Measurements from ENCODE around the gene SFXN3. TPM values are rescaled to one million over a fixed set of nuclear protein-coding genes. Genes with fewer than 3 reads are reported as not detected.

The SFXN3 gene
- total and polyA plus RNA-seq, 2 experiments from 2014 or later = 93.6 to 102 TPM

DNA sequence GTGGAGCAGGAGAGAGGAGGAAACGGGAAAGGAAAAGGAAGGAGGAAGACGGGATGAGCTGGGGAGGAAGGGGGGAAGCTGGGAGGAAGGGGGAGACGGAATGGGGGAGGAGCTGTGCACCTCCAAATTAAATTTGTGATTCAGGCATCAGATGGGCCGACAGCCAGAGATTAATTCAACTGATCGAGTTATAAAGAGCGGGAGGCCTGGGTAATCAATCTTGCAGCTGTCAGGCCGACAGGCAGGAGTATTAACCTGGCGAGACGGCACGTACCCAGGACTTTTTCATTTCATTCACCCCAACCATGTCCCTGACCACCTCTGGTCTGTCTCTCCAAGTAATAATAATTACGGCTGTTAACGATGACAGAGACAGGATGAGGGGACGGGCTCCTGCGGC lies 56.9 kb downstream of the SFXN3 start:
- no peaks in the 10 kb centered on the region for H3K79me2 ChIP-seq
- no peak overlapping the region for H3K4me2 ChIP-seq
- no peak overlapping the region for H2AFZ ChIP-seq
- H3K27ac ChIP-seq = no peak overlapping the region
- no peaks in the 10 kb centered on the region for H4K20me1 ChIP-seq (ENCODE audit: insufficient read depth, poor library complexity, severe bottlenecking)
- no peak overlapping the region for H3K4me3 ChIP-seq
- no peak for DNase-seq (ENCODE audit: low spot score)
- 86% methylated on average over 11 of the region's 14 CpGs for WGBS (ENCODE audit: low lambda C conversion rate, missing lambda C conversion rate)
- no peak for TF ChIP-seq CTCF (IDR thresholded peaks at IDR 0.05; ENCODE audit: poor library complexity)
- TF ChIP-seq EZH2phosphoT487 (IDR thresholded peaks at IDR 0.05; ENCODE audit: low read depth, severe bottlenecking, unreplicated experiment) = no peak
- TF ChIP-seq EZH2 (IDR thresholded peaks at IDR 0.05; ENCODE audit: borderline replicate concordance) = no peak
- H3K9me3 ChIP-seq (ENCODE audit: low read depth) = no peaks in the 10 kb centered on the region
- H3K27me3 ChIP-seq = peaks cover 68% of the 10 kb centered on the region
- no peaks in the 10 kb centered on the region for H3K4me1 ChIP-seq (ENCODE audit: insufficient read depth)
- no peaks in the 10 kb centered on the region for H3K9me2 ChIP-seq (replicated peaks; ENCODE audit: insufficient read depth)
- H3K36me3 ChIP-seq (replicated peaks; ENCODE audit: insufficient read depth, low read depth) = no peaks in the 10 kb centered on the region

DNA sequence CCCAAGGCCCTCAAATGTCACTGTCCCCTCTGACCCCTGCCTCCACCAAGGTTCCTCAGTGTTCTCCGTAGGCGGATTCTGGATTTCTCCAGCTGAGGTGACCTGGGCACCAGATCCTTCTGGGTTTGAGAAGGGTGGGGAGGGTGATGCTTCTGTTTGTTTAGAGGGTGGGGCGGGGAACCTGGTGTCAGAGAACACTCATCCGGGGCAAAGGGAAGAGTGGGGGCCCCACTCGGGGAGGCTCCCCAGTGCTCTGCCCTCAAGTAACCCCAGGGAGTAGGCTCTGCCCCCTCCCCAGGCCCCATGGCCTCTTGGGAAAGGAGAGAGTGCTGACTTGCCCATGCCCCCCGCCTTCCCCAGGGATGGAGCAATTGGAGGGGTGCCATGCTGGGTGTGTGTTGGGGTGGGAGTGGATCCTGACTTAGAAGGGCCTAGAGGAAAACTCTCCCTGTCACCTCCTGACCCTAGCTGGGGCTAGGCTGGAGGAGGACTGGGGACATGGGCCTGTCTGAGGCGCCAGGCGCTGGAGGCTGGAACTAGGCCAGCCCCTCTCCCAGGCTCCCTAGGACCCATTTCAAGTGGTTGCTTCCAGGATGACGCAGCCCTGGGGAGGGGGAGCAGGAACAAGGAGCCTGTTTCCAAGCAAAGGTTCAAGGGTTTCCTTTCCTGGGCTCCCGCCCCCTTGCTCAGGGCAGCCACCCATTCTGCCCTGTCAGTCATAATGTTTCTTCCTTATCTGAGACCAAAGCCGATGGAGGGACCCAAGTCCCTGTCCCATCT lies 58.7 kb downstream of the SFXN3 start:
- Histone ChIP-seq H4K20me1 (ENCODE audit: insufficient read depth, poor library complexity, severe bottlenecking) (no peaks in the 10 kb centered on the region), H3K79me2 (no peaks in the 10 kb centered on the region), H3K9me3 (ENCODE audit: low read depth) (no peaks in the 10 kb centered on the region), H3K4me1 (ENCODE audit: insufficient read depth) (no peaks in the 10 kb centered on the region), H3K36me3 (replicated peaks; ENCODE audit: insufficient read depth, low read depth) (no peaks in the 10 kb centered on the region), H3K9me2 (replicated peaks; ENCODE audit: insufficient read depth) (no peaks in the 10 kb centered on the region), H3K27me3 (peaks cover 63% of the 10 kb centered on the region), H3K27ac (no peak overlapping the region), H3K4me3 (no peak overlapping the region), H2AFZ (no peak overlapping the region), H3K4me2 (no peak overlapping the region)
- WGBS (ENCODE audit: low lambda C conversion rate, missing lambda C conversion rate) = 92% methylated on average over 8 of the region's 11 CpGs
- no peak for TF ChIP-seq EZH2phosphoT487 (IDR thresholded peaks at IDR 0.05; ENCODE audit: low read depth, severe bottlenecking, unreplicated experiment)
- no peak for TF ChIP-seq EZH2 (IDR thresholded peaks at IDR 0.05; ENCODE audit: borderline replicate concordance)
- TF ChIP-seq CTCF (IDR thresholded peaks at IDR 0.05; ENCODE audit: poor library complexity) = no peak
- no peak for DNase-seq (ENCODE audit: low spot score)

DNA sequence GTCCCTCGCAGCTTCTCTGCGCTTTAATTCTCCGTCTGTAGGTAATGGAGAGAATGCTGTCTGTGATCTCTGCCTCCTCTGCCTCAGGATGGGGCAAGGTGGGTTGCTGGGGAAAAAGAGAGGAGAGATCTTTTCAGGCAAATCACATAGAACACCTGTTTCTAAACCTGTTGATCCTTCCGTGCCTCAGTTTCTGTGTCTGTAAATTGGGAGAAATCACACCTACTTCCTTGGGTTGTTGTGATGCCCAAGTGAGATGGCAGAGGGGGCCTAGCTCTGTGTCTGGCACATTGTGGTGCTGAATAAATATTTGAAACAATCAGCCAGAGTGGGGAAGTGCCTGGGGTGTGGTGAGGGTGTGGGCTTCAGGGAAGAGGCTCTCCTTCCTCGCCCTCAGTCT lies 59.6 kb downstream of the SFXN3 start:
- Histone ChIP-seq H3K9me2 (replicated peaks; ENCODE audit: insufficient read depth) (no peaks in the 10 kb centered on the region), H3K36me3 (replicated peaks; ENCODE audit: insufficient read depth, low read depth) (no peaks in the 10 kb centered on the region), H3K4me2 (no peak overlapping the region), H2AFZ (no peak overlapping the region), H3K4me3 (no peak overlapping the region), H3K4me1 (ENCODE audit: insufficient read depth) (no peaks in the 10 kb centered on the region), H3K27ac (no peak overlapping the region), H3K27me3 (peaks cover 54% of the 10 kb centered on the region), H3K79me2 (no peaks in the 10 kb centered on the region), H3K9me3 (ENCODE audit: low read depth) (no peaks in the 10 kb centered on the region), H4K20me1 (ENCODE audit: insufficient read depth, poor library complexity, severe bottlenecking) (no peaks in the 10 kb centered on the region)
- whole genome bisulfite sequencing (ENCODE audit: low lambda C conversion rate, missing lambda C conversion rate) = 91% methylated on average over 5 of the region's 5 CpGs
- no peak for TF ChIP-seq EZH2 (IDR thresholded peaks at IDR 0.05; ENCODE audit: borderline replicate concordance)
- no peak for TF ChIP-seq EZH2phosphoT487 (IDR thresholded peaks at IDR 0.05; ENCODE audit: low read depth, severe bottlenecking, unreplicated experiment)
- TF ChIP-seq CTCF (IDR thresholded peaks at IDR 0.05; ENCODE audit: poor library complexity) = no peak
- DNase-seq (ENCODE audit: low spot score) = no peak

Other genes starting within 250 kb of the SFXN3 start
- gene SLF2, start 118.3 kb upstream of the SFXN3 start, total RNA-seq = 23.5 and 28.9 TPM in 2 replicates
- gene SLF2, start 118.3 kb upstream of the SFXN3 start, polyA plus RNA-seq = 11.7 and 20.1 TPM in 2 replicates
- gene SEMA4G, start 61.7 kb upstream of the SFXN3 start, total RNA-seq = 48.6 and 54.8 TPM in 2 replicates
- 28.6 and 38.9 TPM in 2 replicates for gene SEMA4G, start 61.7 kb upstream of the SFXN3 start, polyA plus RNA-seq
- gene MRPL43, start 43.7 kb upstream of the SFXN3 start, total RNA-seq = 60.1 and 65.9 TPM in 2 replicates
- gene MRPL43, start 43.7 kb upstream of the SFXN3 start, polyA plus RNA-seq = 111 and 112 TPM in 2 replicates
- 3.2 and 5.0 TPM in 2 replicates for gene TWNK, start 43.7 kb upstream of the SFXN3 start, total RNA-seq
- gene TWNK, start 43.7 kb upstream of the SFXN3 start, polyA plus RNA-seq = 4.0 and 5.1 TPM in 2 replicates
- gene LZTS2, start 31.4 kb upstream of the SFXN3 start, total RNA-seq = 62.9 and 73.6 TPM in 2 replicates
- gene LZTS2, start 31.4 kb upstream of the SFXN3 start, polyA plus RNA-seq = 88.5 and 90.7 TPM in 2 replicates
- 2.5 and 6.0 TPM in 2 replicates for gene PDZD7, start 105 bp upstream of the SFXN3 start, total RNA-seq
- 8.4 and 10.5 TPM in 2 replicates for gene PDZD7, start 105 bp upstream of the SFXN3 start, polyA plus RNA-seq
- 31.9 and 34.8 TPM in 2 replicates for gene KAZALD1, start 30.8 kb downstream of the SFXN3 start, total RNA-seq
- 18.2 and 19.5 TPM in 2 replicates for gene KAZALD1, start 30.8 kb downstream of the SFXN3 start, polyA plus RNA-seq
- 0.24 TPM in 1 of 2 replicates, not detected in the other for gene TLX1, start 100.1 kb downstream of the SFXN3 start, total RNA-seq
- gene TLX1, start 100.1 kb downstream of the SFXN3 start, polyA plus RNA-seq = 0.68 TPM in 1 of 2 replicates, not detected in the other
- not detected in 2 replicates for gene LBX1, start 198.2 kb downstream of the SFXN3 start, total RNA-seq
- gene LBX1, start 198.2 kb downstream of the SFXN3 start, polyA plus RNA-seq = 0.33 TPM in 1 of 2 replicates, not detected in the other